ENCODE data around the gene MOCS3. TPM values are rescaled to one million over a fixed set of nuclear protein-coding genes. Genes with fewer than 3 reads are reported as not detected.

Gene MOCS3
- polyA plus RNA-seq, 3 donors: 0.48 to 1.9 (median 1.9) TPM

- Histone ChIP-seq H3K4me3 (replicated peaks in 1 of 3; ENCODE audit: low read depth in 2 of 3, low read length in 3 of 3) (no peak overlapping the region), H3K4me2 (replicated peaks; ENCODE audit: extremely low read depth, low read length, poor library complexity, severe bottlenecking) (no peak overlapping the region), H4K20me1 (ENCODE audit: insufficient read depth, low read length) (peaks cover 78% of the 10 kb centered on the region), H3K4me1 (ENCODE audit: control insufficient read depth in 1 of 2, insufficient read depth in 2 of 2, low read length in 2 of 2) (peaks cover 15 to 18% of the 10 kb centered on the region in 2 donors), H3K27ac (ENCODE audit: low read depth in 1 of 2, low read length in 2 of 2) (no peak overlapping the region), H2AFZ (ENCODE audit: insufficient read depth, low read depth, low read length, poor library complexity, severe bottlenecking) (no peak overlapping the region), H3K9ac (ENCODE audit: insufficient read depth, low read length, poor library complexity, severe bottlenecking) (no peak overlapping the region), H3K79me2 (ENCODE audit: insufficient read depth, low read length) (peaks cover 75% of the 10 kb centered on the region), H3K36me3 (replicated peaks in 1 of 2; ENCODE audit: control insufficient read depth in 1 of 2, insufficient read depth in 2 of 2, low read length in 2 of 2) (peaks cover 67 to 74% of the 10 kb centered on the region in 2 donors), H3K9me3 (replicated peaks in 1 of 2; ENCODE audit: control insufficient read depth in 1 of 2, insufficient read depth in 1 of 2, low read length in 2 of 2) (no peaks in the 10 kb centered on the region), H3K27me3 (ENCODE audit: control insufficient read depth in 2 of 2, insufficient read depth in 2 of 2, low read length in 2 of 2) (no peaks in the 10 kb centered on the region)
- Mint-ChIP-seq H3K27me3 (ENCODE audit: low read depth in 3 of 3) (peaks cover 0 to 3% (median 0%) of the 10 kb centered on the region in 3 donors), H3K36me3 (peaks cover 53 to 73% of the 10 kb centered on the region in 2 donors), H3K9me3 (no peaks in the 10 kb centered on the region), H3K4me3 (no peak overlapping the region), H3K27ac (no peak overlapping the region), H3K4me1 (peaks cover 19% of the 10 kb centered on the region)
- intact Hi-C loops (cut with micrococcal nuclease): no loop called here
- no peak for TF ChIP-seq CTCF (IDR thresholded peaks at IDR 0.05)
- DNase-seq: no peak
- WGBS (ENCODE audit: insufficient coverage): 100% methylated on average over 1 of the region's 2 CpGs
Measured at GRCh38 chr20:50953196-50953595, 5.4 kb upstream of the MOCS3 start.

DNA sequence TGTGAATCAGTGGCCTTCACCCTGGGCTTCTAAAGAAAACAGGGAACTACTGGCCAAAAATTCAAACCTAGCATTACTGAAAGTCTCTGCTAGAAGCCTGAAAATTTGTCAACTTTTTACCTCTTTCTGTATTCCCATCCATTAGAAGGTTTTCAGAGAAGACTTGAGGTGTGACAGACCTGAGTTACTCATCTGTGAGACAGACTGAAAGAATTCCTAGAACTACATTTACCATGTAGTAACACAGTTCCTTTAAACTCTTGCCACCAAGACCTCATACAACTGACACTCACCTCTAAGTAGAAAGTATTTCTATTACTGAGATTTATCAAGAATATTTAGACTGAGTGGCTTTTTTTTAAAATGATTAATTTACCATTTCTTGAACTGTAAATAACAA, 4.8 kb upstream of the MOCS3 start:
- H3K9me3 Mint-ChIP-seq: no peaks in the 10 kb centered on the region
- Histone ChIP-seq H4K20me1 (ENCODE audit: insufficient read depth, low read length) (peaks cover 78% of the 10 kb centered on the region), H3K4me3 (replicated peaks in 1 of 3; ENCODE audit: low read depth in 2 of 3, low read length in 3 of 3) (no peak overlapping the region), H2AFZ (ENCODE audit: insufficient read depth, low read depth, low read length, poor library complexity, severe bottlenecking) (no peak overlapping the region), H3K27ac (ENCODE audit: low read depth in 1 of 2, low read length in 2 of 2) (no peak overlapping the region), H3K79me2 (ENCODE audit: insufficient read depth, low read length) (peaks cover 77% of the 10 kb centered on the region), H3K9ac (ENCODE audit: insufficient read depth, low read length, poor library complexity, severe bottlenecking) (no peak overlapping the region), H3K27me3 (ENCODE audit: control insufficient read depth in 2 of 2, insufficient read depth in 2 of 2, low read length in 2 of 2) (no peaks in the 10 kb centered on the region), H3K9me3 (replicated peaks in 1 of 2; ENCODE audit: control insufficient read depth in 1 of 2, insufficient read depth in 1 of 2, low read length in 2 of 2) (no peaks in the 10 kb centered on the region), H3K4me1 (ENCODE audit: control insufficient read depth in 1 of 2, insufficient read depth in 2 of 2, low read length in 2 of 2) (peaks cover 15 to 18% of the 10 kb centered on the region in 2 donors), H3K4me2 (replicated peaks; ENCODE audit: extremely low read depth, low read length, poor library complexity, severe bottlenecking) (no peak overlapping the region), H3K36me3 (replicated peaks in 1 of 2; ENCODE audit: control insufficient read depth in 1 of 2, insufficient read depth in 2 of 2, low read length in 2 of 2) (peaks cover 62 to 67% of the 10 kb centered on the region in 2 donors)
- no peak for DNase-seq
- H3K27me3 Mint-ChIP-seq (ENCODE audit: low read depth in 3 of 3): peaks cover 0 to 2% (median 0%) of the 10 kb centered on the region in 3 donors
- TF ChIP-seq CTCF (IDR thresholded peaks at IDR 0.05): no peak
- H3K4me1 Mint-ChIP-seq: peaks cover 21% of the 10 kb centered on the region
- no peak overlapping the region for H3K4me3 Mint-ChIP-seq
- intact Hi-C loops (cut with micrococcal nuclease): no loop called here
- no peak overlapping the region for H3K27ac Mint-ChIP-seq
- H3K36me3 Mint-ChIP-seq: peaks cover 50 to 68% of the 10 kb centered on the region in 2 donors
